Amniotic epithelial cell (primary cell): ENCODE results near the gene ESR1.
"Not testable (repeated sequence)": the region's sequence is repeated elsewhere in the genome, so short reads cannot be mapped to it uniquely, and the experiment has no call there.

Experiments used
- DNase-seq: peaks from one replicate; pipeline ENCODE4 v3.0.0-alpha.2; 2010; ENCODE audit warnings: low read depth

Gene ESR1

GRCh38 chr6:151975795-151976194 is 168.3 kb downstream of the ESR1 start:
- no peak for DNase-seq

- not testable (repeated sequence) for DNase-seq
Measured at GRCh38 chr6:151988199-151988598, 180.7 kb downstream of the ESR1 start.

GRCh38 chr6:151992091-151992490 is 184.6 kb downstream of the ESR1 start:
- DNase-seq = no peak

- DNase-seq = no peak
Measured at GRCh38 chr6:151993364-151993763, 185.9 kb downstream of the ESR1 start.

GRCh38 chr6:151998784-151999183 is 191.3 kb downstream of the ESR1 start:
- DNase-seq = no peak

- no peak for DNase-seq
Measured at GRCh38 chr6:151999194-151999593, 191.7 kb downstream of the ESR1 start.

- DNase-seq = no peak
Measured at GRCh38 chr6:152001408-152001807, 193.9 kb downstream of the ESR1 start.

- DNase-seq = no peak
Measured at GRCh38 chr6:152002306-152002705, 194.8 kb downstream of the ESR1 start.

- no peak for DNase-seq
Measured at GRCh38 chr6:152004036-152004566, 196.6 kb downstream of the ESR1 start.

GRCh38 chr6:152004896-152005295 is 197.4 kb downstream of the ESR1 start:
- no peak for DNase-seq

- no peak for DNase-seq
Measured at GRCh38 chr6:152008779-152009178, 201.3 kb downstream of the ESR1 start.

- no peak for DNase-seq
Measured at GRCh38 chr6:152012227-152012626, 204.7 kb downstream of the ESR1 start.

- no peak for DNase-seq
Measured at GRCh38 chr6:152018876-152019275, 211.4 kb downstream of the ESR1 start.

GRCh38 chr6:152022303-152022702 is 214.8 kb downstream of the ESR1 start:
- DNase-seq = no peak

GRCh38 chr6:152023613-152024012 is 216.1 kb downstream of the ESR1 start:
- DNase-seq = no peak

GRCh38 chr6:152026291-152026690 is 218.8 kb downstream of the ESR1 start:
- no peak for DNase-seq

GRCh38 chr6:152026744-152027143 is 219.3 kb downstream of the ESR1 start:
- not testable (repeated sequence) for DNase-seq

- not testable (repeated sequence) for DNase-seq
Measured at GRCh38 chr6:152033765-152034164, 226.3 kb downstream of the ESR1 start.

GRCh38 chr6:152034631-152035030 is 227.1 kb downstream of the ESR1 start:
- no peak for DNase-seq

GRCh38 chr6:152046118-152046517 is 238.6 kb downstream of the ESR1 start:
- DNase-seq = no peak

- DNase-seq = no peak
Measured at GRCh38 chr6:152048921-152049320, 241.4 kb downstream of the ESR1 start.

- DNase-seq = no peak
Measured at GRCh38 chr6:152049502-152049901, 242.0 kb downstream of the ESR1 start.

- no peak for DNase-seq
Measured at GRCh38 chr6:152050451-152051195, 243.1 kb downstream of the ESR1 start.

GRCh38 chr6:152052061-152052460 is 244.6 kb downstream of the ESR1 start:
- no peak for DNase-seq
